BLaER1 (cell line): ENCODE measurements around the gene SLC6A2.
A peak's percentile ranks its signal among the peaks of the same experiment; 100 is the strongest.
"Not testable (repeated sequence)": the region's sequence is repeated elsewhere in the genome, so short reads cannot be mapped to it uniquely, and the experiment has no call there.

ENCODE experiments used
- H3K27ac ChIP-seq: shearing (Covaris generic); formaldehyde crosslinking; 2 replicates; pipeline ENCODE4 v1.8.1; 2022
- H3K27me3 ChIP-seq: shearing (Covaris generic); formaldehyde crosslinking; 2 replicates; pipeline ENCODE4 v1.8.1; 2022
- H3K36me3 ChIP-seq: shearing (Covaris generic); formaldehyde crosslinking; 2 replicates; pipeline ENCODE4 v1.8.1; 2022
- H3K4me1 ChIP-seq: shearing (Covaris generic); formaldehyde crosslinking; 2 replicates; pipeline ENCODE4 v1.8.1; 2022
- H3K4me2 ChIP-seq: shearing (Covaris generic); formaldehyde crosslinking; 2 replicates; pipeline ENCODE4 v1.8.1; 2022
- H3K4me3 ChIP-seq: shearing (Covaris generic); formaldehyde crosslinking; 2 replicates; pipeline ENCODE4 v1.8.1; 2022
- H3K9ac ChIP-seq: shearing (Covaris generic); formaldehyde crosslinking; 2 replicates; pipeline ENCODE4 v1.8.1; 2022
- H3K9me3 ChIP-seq: shearing (Covaris generic); formaldehyde crosslinking; 2 replicates; pipeline ENCODE4 v1.8.1; 2022
- H4K20me1 ChIP-seq: shearing (Covaris generic); formaldehyde crosslinking; 2 replicates; pipeline ENCODE4 v1.8.1; 2022
- Cebpa-rat ChIP-seq: shearing (Covaris generic); IDR thresholded peaks from 2 replicates; pipeline ENCODE4 v1.8.1; 2022

The SLC6A2 gene

DNA sequence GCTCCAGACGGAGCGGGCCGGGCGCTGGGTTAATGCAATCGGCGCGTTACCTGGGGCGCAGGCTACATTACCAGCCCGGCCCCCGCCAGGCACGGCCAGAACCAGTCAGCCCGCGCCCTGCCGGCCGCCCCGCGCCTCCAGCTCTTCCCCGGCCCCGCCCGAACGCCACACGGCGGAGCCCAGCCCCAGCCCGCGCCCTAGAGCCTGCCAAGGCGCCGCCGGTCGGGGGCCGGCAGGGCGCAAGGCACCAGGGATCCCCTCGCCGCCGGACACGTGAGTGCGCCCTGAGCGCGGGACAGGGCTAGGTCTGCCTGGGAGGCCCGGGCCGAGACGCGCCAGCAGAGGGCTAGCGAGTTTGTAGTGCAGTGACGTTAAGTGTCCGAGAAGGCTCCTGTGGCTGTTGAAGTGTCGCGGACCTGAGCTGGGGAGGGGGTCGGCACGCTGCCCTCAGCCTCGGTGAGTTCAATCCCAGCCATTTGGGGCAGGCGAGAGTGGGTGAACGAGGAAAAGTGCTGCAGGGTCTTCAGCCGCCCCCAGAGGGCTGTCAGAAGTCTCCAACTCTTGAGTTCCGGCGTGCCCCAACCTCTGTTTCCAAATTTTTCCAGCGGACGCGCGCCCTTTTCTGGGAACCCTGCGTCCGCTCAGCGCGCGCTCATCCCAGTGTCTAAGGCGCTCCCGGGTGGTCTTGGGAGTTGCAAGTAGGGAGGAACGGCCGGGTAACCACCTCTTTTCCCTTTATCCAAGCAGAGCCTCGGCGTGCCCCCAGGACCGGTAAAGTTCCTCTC is at the start of gene SLC6A2:
Gene SLC6A2, plus strand, starts transcription at position 92 of the 785 bp plus-strand sequence. CDS start 707 bp downstream, outside the sequence.
- no peaks in the 10 kb centered on the region for H3K36me3 ChIP-seq

GRCh38 chr16:55613613-55614335 is 42.0 kb upstream of the SLC6A2 start:
- peak overlapping the region; percentile 38; the same call in 1 of the 2 replicates for H3K4me2 ChIP-seq
- peaks cover 8% of the 10 kb centered on the region; the same call in 1 of the 2 replicates for H3K9me3 ChIP-seq
- H3K4me1 ChIP-seq: peaks cover 6% of the 10 kb centered on the region
- TF ChIP-seq Cebpa-rat: no peak
- H3K4me3 ChIP-seq: no peak overlapping the region
- no peak overlapping the region for H3K27ac ChIP-seq
- H3K36me3 ChIP-seq: no peaks in the 10 kb centered on the region
- no peak overlapping the region for H3K9ac ChIP-seq
- H3K27me3 ChIP-seq: no peaks in the 10 kb centered on the region
- no peaks in the 10 kb centered on the region for H4K20me1 ChIP-seq

More for the DNA sequence above, at the start of gene SLC6A2:
- no peak within 1 kb of the TSS for H3K4me2 ChIP-seq
- no peaks in the 10 kb centered on the region for H4K20me1 ChIP-seq
- no peak within 1 kb of the TSS for H3K9ac ChIP-seq
- no peak within 1 kb of the TSS for H3K4me3 ChIP-seq
- H3K27me3 ChIP-seq: no peaks in the 10 kb centered on the region
- no peak within 1 kb of the TSS for H3K27ac ChIP-seq
- H3K4me1 ChIP-seq: no peaks in the 10 kb centered on the region
- TF ChIP-seq Cebpa-rat: no peak
- peaks cover 15% of the 10 kb centered on the region for H3K9me3 ChIP-seq

DNA sequence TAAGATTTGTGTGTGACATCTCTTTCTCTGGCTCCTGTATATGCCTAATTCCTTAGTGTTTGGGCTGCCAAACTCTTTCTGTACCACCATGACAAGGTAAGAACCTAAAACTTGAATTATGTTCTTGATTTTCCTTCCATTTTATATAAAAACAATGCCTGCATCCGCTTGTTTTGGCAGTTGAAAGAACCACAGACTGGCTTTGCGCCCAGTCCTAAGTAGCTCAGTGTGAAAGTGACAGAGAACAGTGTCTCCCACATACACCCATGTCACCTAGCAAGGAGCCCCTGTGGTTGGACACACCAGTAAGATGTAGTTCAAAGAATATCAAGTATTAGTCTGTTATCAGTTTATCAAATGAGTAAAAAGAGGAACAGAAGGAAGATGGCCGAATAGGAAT is 40.7 kb upstream of the SLC6A2 start:
- H3K36me3 ChIP-seq: no peaks in the 10 kb centered on the region
- H4K20me1 ChIP-seq: no peaks in the 10 kb centered on the region
- H3K4me3 ChIP-seq: no peak overlapping the region
- H3K27me3 ChIP-seq: no peaks in the 10 kb centered on the region
- no peak overlapping the region for H3K4me2 ChIP-seq
- no peak for TF ChIP-seq Cebpa-rat
- no peak overlapping the region for H3K27ac ChIP-seq
- H3K9me3 ChIP-seq: peaks cover 8% of the 10 kb centered on the region; the same call in 1 of the 2 replicates
- H3K9ac ChIP-seq: no peak overlapping the region
- H3K4me1 ChIP-seq: peaks cover 6% of the 10 kb centered on the region

- H3K4me1 ChIP-seq, H3K4me2 ChIP-seq, H3K4me3 ChIP-seq, H3K9ac ChIP-seq, H3K27ac ChIP-seq, H4K20me1 ChIP-seq, H3K27me3 ChIP-seq, H3K9me3 ChIP-seq, H3K36me3 ChIP-seq: not testable (repeated sequence)
Observed at GRCh38 chr16:55615670-55616069, 40.1 kb upstream of the SLC6A2 start.

DNA sequence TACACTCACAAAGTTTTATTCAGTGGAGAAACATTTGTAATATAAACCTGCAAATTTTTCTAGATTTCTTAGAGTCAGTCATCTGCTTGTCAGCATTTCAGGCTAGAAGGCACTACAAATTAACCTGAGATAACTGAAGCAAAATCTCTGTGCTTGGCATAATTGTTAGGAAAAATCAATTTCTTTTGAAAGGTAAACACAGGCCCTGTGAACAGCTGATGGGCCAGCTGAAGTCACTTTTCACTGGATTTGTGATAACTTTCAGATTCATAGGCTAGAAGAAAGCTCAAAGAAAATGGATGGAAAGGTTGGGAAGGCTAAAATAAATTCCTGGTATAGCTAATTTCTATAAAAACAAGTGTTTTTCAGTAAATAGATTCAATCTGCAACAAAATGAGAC is 34.0 kb upstream of the SLC6A2 start:
- H4K20me1 ChIP-seq: no peaks in the 10 kb centered on the region
- H3K27me3 ChIP-seq: no peaks in the 10 kb centered on the region
- H3K9me3 ChIP-seq: no peaks in the 10 kb centered on the region
- H3K9ac ChIP-seq: no peak overlapping the region
- no peak overlapping the region for H3K27ac ChIP-seq
- no peak overlapping the region for H3K4me3 ChIP-seq
- no peak overlapping the region for H3K4me2 ChIP-seq
- peaks cover 8% of the 10 kb centered on the region for H3K4me1 ChIP-seq
- no peak for TF ChIP-seq Cebpa-rat
- H3K36me3 ChIP-seq: no peaks in the 10 kb centered on the region

DNA sequence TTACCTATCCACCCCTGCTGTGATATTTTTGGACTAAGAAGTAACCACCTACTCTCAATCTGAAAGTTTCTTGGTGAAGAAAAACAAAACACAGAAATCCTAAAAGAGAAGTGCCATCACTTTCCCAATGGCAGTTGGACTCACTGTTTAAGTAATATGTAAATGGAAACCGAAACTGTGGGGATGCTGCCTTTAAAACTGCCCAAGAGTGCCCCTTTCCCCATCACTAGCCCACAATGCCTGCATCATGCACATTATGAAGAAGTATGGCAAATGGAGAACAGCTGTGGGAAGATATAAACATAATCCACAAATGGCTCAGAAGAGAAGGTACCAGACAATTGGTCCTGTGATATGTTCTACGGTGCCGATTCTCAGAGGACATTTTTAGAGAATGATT is 33.5 kb upstream of the SLC6A2 start:
- Histone ChIP-seq H3K4me1 (peaks cover 8% of the 10 kb centered on the region), H3K27me3 (no peaks in the 10 kb centered on the region), H3K4me2 (no peak overlapping the region), H3K27ac (no peak overlapping the region), H3K4me3 (no peak overlapping the region), H3K9me3 (no peaks in the 10 kb centered on the region), H4K20me1 (no peaks in the 10 kb centered on the region), H3K9ac (no peak overlapping the region), H3K36me3 (no peaks in the 10 kb centered on the region)
- no peak for TF ChIP-seq Cebpa-rat

DNA sequence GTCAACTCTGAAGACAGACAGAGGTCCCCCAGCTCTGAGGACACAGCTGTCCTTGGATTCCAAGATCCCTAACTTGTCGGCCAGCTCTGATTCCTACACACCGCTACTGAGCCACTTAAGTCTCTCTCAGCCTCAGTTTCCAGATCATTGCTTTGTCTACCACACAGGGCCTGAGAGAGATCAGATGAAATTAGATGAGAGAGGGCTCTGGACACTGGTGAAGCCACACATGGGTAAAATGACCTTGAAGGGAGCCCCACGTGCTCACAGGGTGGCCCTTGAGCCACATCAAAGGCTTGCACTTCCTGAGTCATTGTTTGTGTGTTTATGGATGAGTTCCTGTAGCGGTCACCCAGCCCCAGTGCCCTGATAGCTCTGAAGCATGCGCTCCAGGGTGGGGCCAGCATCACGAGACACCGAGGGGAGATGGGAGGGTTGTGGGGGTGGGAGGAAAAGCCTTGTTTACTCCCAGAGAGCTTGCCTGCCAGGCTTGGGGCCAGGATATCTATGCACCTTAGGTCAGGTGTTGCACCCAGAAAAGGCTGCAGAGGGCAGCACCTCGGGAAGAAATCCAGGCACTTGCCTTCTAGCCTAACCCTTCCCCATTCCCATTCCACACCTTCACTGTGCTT is 32.7 kb upstream of the SLC6A2 start:
- Histone ChIP-seq H3K36me3 (no peaks in the 10 kb centered on the region), H3K27me3 (no peaks in the 10 kb centered on the region), H4K20me1 (no peaks in the 10 kb centered on the region), H3K4me2 (peak overlapping the region; percentile 40), H3K9me3 (no peaks in the 10 kb centered on the region), H3K27ac (peak overlapping the region; percentile 35; the same call in 1 of the 2 replicates), H3K4me1 (peaks cover 8% of the 10 kb centered on the region), H3K9ac (no peak overlapping the region), H3K4me3 (no peak overlapping the region)
- TF ChIP-seq Cebpa-rat: no peak

DNA sequence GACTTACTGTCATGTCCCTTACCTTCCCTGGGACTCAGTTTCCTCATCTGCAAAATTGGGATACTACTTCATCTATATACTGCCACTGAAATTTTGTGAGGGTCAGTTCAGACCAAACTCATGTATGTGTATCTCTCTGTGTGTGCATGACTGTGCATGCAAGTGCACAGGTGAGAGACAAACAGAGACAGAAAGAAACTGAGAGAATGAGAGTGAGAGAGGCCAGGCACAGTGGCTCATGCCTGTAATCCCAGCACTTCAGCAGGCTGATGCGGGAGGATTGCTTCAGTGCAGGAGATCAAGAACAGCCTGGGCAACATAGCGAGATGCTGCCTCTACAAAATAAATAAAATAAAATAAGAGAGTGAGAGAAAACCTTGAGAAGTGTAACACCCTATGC is 32.1 kb upstream of the SLC6A2 start:
- Histone ChIP-seq H3K27me3 (no peaks in the 10 kb centered on the region), H3K27ac (no peak overlapping the region), H3K4me1 (peaks cover 8% of the 10 kb centered on the region), H3K9me3 (no peaks in the 10 kb centered on the region), H3K4me2 (peak overlapping the region; percentile 40; the same call in 1 of the 2 replicates), H3K4me3 (no peak overlapping the region), H4K20me1 (no peaks in the 10 kb centered on the region), H3K9ac (no peak overlapping the region), H3K36me3 (no peaks in the 10 kb centered on the region)
- TF ChIP-seq Cebpa-rat: no peak

DNA sequence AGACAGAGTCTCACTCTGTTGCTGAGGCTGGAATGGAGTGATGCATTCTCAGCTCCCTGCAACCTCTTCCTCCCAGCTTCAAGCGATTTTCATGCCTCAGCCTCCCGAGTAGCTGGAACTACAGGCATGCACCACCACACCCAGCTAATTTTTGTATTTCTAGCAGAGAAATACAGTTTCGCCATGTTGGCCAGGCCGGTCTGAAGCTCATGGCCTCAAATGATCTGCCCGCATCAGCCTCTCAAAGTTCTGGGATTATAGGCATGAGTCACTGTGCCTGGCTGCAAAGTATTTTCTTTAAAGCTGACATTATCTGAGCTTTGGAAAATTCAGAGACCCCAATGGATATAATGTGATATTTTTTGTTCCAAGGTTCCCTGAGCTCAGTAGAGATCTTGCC is 31.1 kb upstream of the SLC6A2 start:
- Histone ChIP-seq H3K36me3 (no peaks in the 10 kb centered on the region), H3K4me3 (no peak overlapping the region), H3K9ac (no peak overlapping the region), H3K4me1 (peaks cover 8% of the 10 kb centered on the region), H3K27me3 (no peaks in the 10 kb centered on the region), H3K9me3 (no peaks in the 10 kb centered on the region), H3K4me2 (no peak overlapping the region), H3K27ac (no peak overlapping the region), H4K20me1 (no peaks in the 10 kb centered on the region)
- no peak for TF ChIP-seq Cebpa-rat

DNA sequence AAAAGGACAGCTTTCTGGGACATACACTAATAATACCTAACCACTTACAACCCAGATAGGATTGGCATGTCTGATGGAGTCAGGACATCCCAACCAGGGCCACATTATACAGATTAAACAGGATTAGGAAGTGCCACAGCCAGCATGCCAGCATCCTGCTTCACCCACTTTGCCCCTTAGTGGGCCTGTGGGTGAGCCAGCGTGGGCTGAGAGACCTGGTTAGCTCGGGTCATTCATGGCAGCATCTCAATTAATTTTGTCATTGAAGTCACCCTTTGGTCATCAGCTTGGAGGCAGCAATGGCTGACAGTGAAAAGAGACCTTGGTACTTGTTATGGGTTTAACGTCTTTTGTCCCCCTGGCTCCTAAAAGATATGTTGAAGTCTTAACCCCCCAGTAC is 29.9 kb upstream of the SLC6A2 start:
- Histone ChIP-seq H3K9me3 (peaks cover 4% of the 10 kb centered on the region; the same call in 1 of the 2 replicates), H3K27ac (no peak overlapping the region), H3K36me3 (no peaks in the 10 kb centered on the region), H3K4me2 (no peak overlapping the region), H3K27me3 (no peaks in the 10 kb centered on the region), H3K4me1 (peaks cover 8% of the 10 kb centered on the region), H3K4me3 (no peak overlapping the region), H4K20me1 (no peaks in the 10 kb centered on the region), H3K9ac (no peak overlapping the region)
- TF ChIP-seq Cebpa-rat: no peak
